ELF-1 (cell line): ENCODE data around the gene LPCAT2.
A peak's percentile ranks its signal among the peaks of the same experiment; 100 is the strongest.

Source experiments
- DNase-seq: peaks from one replicate; pipeline ENCODE4 v3.0.0-alpha.2; 2016; ENCODE audit warnings: low read depth, low spot score

Gene LPCAT2

GRCh38 chr16:55552621-55553020, 43.7 kb downstream of the LPCAT2 start:
- DNase-seq: peak; percentile 7

GRCh38 chr16:55555436-55555835, 46.6 kb downstream of the LPCAT2 start:
- DNase-seq: no peak

- no peak for DNase-seq
Measured at GRCh38 chr16:55557186-55557585, 48.3 kb downstream of the LPCAT2 start.

- no peak for DNase-seq
Measured at GRCh38 chr16:55559233-55559632, 50.4 kb downstream of the LPCAT2 start.

DNA sequence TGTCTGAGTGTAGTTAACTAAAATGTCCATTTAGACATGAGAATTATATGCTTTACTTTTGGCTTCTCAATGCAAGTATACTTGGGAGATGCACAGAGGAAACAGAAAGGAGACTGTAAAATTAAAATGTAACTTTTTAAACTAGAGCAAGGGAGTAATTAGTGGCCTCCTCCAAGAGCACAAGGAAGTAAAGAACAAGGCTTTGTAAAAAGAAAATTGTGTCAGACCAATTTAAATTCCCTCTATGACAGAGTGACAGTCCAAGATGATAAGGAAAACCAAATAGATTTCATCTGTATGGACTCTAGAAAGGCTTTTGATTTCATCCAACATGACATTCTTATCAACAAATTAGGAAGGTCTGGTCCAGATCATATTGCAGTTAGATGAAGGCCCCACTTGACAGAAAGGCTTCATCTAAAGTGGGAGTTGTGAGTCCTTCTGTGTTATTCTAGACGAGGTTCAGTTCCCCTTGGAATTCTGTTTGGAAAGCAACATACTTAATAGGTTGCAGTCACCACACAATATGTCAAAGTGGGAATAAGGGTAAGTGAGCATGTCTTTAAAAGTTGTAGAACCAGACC, 51.2 kb downstream of the LPCAT2 start:
- DNase-seq: no peak

DNA sequence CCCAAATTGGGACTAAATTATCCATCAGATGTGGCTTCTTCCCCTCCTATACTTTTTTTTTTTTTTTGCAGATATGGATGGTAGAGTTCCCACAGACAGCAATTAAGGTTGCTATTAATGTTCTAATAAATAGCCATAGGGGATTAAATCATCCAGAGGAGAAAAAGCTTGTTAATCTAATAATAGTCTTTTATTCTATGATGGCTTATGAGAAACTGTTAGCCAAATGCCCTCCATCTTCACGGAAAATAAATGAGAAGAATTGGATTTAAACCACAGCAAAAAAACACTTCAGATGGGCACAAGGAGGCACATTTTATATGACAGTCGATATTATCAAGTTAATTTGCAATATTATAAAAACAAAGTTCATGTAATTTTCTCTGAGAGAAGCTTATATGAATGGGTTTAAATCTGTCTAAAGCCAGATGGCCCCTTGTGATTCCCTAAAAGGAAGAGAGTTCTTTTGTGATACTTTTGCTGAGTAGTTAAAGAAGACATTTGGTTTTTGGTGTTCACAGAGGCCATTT, 52.5 kb downstream of the LPCAT2 start:
- DNase-seq: no peak

GRCh38 chr16:55562936-55563335, 54.1 kb downstream of the LPCAT2 start:
- DNase-seq: no peak

DNA sequence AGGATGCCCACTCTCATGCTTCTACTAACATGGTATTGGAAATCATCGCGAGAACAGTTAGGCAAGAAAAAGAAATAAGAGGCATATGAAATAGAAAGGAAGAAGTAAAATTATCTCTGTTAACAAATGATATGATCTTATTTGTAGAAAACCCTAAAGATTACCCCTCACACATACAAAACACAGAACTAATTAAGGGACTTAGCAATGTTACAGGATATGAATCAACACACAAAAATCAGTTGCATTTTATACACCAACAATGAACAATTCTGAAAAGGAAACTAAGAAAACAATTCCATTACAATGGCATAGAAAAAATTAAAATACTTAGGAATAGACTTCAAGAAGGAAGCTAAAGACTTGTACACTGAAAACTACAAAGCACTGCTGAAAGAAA, 54.9 kb downstream of the LPCAT2 start:
- no peak for DNase-seq

- DNase-seq: no peak
Measured at GRCh38 chr16:55565086-55565485, 56.2 kb downstream of the LPCAT2 start.

DNA sequence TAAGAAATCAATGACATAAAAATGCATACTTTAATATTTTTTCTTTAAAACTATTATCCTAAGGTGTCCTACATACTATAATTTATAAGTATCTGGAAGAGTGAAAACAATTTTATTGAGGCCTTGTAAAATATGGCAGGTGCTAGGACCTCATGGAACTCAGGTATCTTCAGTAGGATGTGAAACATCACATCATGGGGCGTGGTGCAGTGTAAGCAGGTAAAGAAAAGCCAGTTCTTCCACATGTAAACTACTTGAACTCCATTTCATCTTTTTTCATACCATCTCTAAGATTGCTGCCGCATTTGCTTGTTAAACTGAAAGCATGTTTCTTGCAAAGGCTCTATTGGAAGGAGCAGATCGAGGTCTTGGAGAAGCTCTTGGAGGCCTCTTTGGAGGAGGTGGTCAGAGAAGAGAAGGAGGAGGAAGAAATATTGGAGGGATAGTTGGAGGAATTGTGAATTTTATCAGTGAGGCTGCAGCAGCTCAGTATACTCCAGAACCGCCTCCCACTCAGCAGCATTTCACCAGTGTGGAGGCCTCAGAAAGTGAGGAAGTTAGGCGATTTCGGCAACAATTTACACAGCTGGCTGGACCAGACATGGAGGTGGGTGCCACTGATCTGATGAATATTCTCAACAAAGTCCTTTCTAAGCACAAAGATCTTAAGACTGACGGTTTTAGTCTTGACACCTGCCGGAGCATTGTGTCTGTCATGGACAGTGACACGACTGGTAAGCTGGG, 57.7 kb downstream of the LPCAT2 start, which contains the start of gene CAPNS2:
Gene CAPNS2 (plus strand): TSS at position 253 of the 744 bp plus-strand sequence. CDS start 73 bp downstream, at position 326.
- DNase-seq: no peak

DNA sequence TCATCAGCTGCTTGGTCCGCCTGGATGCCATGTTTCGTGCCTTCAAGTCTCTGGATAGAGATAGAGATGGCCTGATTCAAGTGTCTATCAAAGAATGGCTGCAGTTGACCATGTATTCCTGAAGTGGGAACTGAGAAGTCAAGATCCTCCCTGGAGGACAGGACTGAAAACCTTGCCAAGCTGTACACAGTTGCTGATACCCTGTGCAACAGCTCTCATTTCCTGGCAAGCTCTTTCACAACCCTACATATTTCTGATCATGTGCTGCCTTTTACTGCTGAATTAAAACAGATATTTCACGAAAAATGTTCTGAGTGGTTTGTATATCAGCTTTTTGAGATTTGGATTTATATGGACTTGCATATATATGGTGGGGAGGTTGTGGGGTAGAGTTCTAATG, 58.5 kb downstream of the LPCAT2 start:
- no peak for DNase-seq

DNA sequence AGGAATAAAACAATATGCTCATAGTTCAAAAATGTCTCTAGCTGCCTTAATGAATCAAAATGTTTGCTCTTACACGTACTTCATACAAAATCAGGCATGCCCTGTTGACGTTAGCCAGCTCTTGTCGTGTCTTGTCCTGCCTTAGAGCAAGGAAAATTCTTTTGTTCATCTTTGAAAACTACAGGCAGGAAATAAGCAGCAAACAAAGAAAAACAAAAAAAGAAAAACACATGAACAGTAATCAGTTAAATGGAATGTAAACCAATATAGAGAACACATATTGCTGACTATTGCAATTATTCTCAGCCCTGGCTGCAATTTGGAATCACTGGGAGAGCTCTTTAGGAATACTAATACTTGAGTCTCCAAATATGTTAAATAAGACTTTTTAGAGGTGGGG, 59.3 kb downstream of the LPCAT2 start:
- no peak for DNase-seq

GRCh38 chr16:55569025-55569424, 60.2 kb downstream of the LPCAT2 start:
- DNase-seq: no peak

- no peak for DNase-seq
Measured at GRCh38 chr16:55570159-55570558, 61.3 kb downstream of the LPCAT2 start.

- no peak for DNase-seq
Measured at GRCh38 chr16:55571191-55571897, 62.5 kb downstream of the LPCAT2 start.

- DNase-seq: no peak
Measured at GRCh38 chr16:55572439-55572838, 63.6 kb downstream of the LPCAT2 start.

- no peak for DNase-seq
Measured at GRCh38 chr16:55574811-55575210, 65.9 kb downstream of the LPCAT2 start.

- no peak for DNase-seq
Measured at GRCh38 chr16:55575496-55575895, 66.6 kb downstream of the LPCAT2 start.

DNA sequence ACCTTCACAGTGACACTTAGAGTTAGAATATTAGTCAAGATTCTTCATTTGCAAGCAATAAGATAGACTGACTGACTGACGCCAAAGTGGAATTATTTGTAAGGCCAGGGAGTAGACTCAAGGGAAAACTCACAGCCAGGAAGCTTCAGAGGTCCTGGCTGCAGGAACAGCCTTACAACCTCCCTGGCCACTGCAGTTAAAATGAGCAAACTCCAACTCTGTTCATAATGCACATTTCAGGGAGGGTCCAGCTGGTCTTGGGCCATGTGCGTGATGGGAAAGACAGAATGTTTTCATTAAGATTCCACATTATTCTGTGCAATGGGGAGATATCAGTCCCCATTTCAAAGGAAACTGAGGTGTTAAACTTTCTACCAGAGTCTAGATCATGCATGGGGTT, 67.5 kb downstream of the LPCAT2 start:
- DNase-seq: no peak

GRCh38 chr16:55577887-55578286, 69.0 kb downstream of the LPCAT2 start:
- DNase-seq: no peak

DNA sequence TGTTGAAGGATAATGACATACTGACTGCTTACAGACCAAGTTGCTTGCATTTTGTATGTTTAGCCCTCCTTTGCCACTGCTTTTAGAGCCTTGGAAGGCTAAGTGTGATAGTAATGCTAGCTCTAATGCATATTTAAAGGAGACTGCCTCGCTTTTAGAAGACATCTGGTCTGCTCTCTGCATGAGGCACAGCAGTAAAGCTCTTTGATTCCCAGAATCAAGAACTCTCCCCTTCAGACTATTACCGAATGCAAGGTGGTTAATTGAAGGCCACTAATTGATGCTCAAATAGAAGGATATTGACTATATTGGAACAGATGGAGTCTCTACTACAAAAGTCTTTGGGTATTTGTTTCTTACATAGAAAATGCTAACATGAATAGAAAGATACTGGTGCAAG, 76.8 kb downstream of the LPCAT2 start:
- no peak for DNase-seq

DNA sequence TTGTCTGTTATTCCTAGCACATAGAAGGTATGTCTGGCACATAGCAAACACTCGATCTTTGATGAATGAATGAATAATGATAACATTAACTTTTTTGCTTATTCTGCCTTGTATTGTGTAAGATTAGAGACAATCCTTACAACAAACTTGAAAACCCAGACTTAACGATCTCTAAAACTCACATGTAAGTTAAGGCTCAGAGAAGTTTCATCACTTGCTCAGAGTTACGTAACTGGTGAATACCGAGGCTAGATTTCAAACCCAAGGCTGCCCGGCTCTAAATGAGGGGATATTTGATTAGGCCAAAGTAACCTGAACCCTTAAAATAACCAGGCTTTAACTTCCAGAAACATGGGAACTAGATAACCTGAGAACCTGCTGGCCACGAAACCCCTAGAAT, 79.9 kb downstream of the LPCAT2 start:
- DNase-seq: no peak

- no peak for DNase-seq
Measured at GRCh38 chr16:55592306-55592705, 83.4 kb downstream of the LPCAT2 start.
